ENCODE results near the gene ZGLP1. TPM values are rescaled to one million over a fixed set of nuclear protein-coding genes. Genes with fewer than 3 reads are reported as not detected.

Gene ZGLP1
- total RNA-seq, 1 donor from 2014 or later: 6.2 TPM

- DNase-seq (no peak), ATAC-seq (no peak)
- Histone ChIP-seq H3K27me3 (ENCODE audit: low read depth) (no peaks in the 10 kb centered on the region), H3K4me1 (no peaks in the 10 kb centered on the region), H3K36me3 (peaks cover 8% of the 10 kb centered on the region), H3K27ac (no peak overlapping the region), H3K4me3 (no peak overlapping the region), H3K9me3 (no peaks in the 10 kb centered on the region)
- intact Hi-C loops (cut with DNase I): no loop called here
- no peak for TF ChIP-seq CTCF (IDR thresholded peaks at IDR 0.05)
Observed at GRCh38 chr19:10306327-10306726, 3.3 kb downstream of the ZGLP1 start.

DNA sequence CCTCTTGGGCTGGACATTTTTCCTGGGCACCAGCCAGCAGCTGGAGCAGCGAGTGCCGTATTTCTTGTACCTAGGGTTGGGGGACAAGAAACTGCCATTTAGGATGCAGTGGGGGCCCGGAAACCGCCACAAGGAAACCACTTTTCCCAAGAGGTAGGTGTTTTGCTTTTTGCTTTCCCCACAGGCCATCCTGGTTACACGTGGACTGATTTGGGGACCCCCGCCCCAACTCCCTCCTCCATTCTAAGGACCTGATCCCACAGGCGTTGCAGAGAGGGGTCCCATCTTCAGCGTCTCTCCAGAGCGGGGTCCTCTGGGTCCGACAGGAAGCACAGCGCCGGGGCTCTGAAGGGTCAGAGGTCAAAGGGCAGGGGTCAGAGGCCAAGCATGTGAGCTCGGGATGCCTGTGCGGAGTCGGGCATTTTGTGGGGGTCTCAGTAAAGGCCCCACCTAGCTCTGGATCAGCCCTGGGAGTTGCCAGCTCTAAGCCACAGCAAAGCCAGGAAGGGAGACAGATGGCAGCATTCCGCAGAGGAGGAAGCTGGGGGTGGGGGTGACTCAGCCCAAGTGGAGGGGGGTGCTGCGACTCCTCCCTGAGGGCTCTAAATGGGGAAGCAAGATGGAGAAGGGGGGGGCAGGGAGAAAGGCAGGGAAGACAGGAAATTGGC, 4.3 kb downstream of the ZGLP1 start:
- H3K4me3 ChIP-seq: no peak overlapping the region
- peak overlapping the region; percentile 41 for H3K27ac ChIP-seq
- no peaks in the 10 kb centered on the region for H3K9me3 ChIP-seq
- DNase-seq (peak; percentile 68), ATAC-seq (peak; percentile 65 to 67)
- no peak for TF ChIP-seq CTCF (IDR thresholded peaks at IDR 0.05)
- intact Hi-C loops (cut with DNase I): no loop called here
- no peaks in the 10 kb centered on the region for H3K4me1 ChIP-seq
- H3K36me3 ChIP-seq: peaks cover 7% of the 10 kb centered on the region
- H3K27me3 ChIP-seq (ENCODE audit: low read depth): no peaks in the 10 kb centered on the region

DNA sequence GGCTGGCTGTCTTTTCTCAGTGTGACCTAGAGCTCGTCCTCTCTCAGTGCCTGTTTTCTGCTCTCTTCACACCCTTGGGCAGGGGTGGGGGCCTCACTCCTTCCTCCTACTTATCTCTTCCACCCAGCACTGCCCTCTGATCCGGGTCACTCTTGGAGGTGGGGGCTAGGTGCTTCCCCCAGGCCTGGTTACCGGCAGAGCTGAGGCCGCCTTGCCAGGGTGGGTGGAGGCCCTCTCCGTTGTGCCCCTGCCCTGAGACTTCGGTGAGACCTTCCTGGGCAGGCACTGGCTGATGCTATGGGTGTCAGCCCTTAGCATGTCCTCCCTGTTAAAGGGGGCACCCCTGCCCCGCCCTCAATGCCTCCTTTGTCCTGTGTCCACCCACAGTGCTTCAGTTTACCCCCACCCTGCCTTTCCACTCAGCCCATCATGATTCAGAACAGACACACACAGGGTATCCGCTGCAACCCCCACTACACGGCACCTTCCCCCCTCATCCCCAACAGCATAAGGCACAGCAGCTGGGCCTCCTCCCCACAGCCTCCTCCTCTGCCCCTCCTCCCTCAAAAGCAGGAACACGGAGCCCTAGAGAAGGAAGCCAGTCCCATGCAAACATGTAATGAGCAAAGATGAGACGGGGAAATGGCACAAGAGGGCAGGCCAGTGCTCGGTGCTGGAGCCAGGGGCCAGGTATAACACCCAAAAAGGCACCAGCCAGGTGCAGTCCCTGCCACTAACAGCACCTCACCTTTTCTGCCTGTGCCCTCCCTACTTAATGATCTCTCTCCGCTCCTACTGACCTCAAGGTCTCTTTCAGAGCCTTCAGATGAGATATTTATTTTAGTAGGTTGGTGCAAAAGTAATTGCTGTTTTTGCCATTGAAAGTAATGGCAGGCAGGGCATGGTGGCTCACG, 9.8 kb downstream of the ZGLP1 start:
- H3K27ac ChIP-seq: no peak overlapping the region
- H3K9me3 ChIP-seq: no peaks in the 10 kb centered on the region
- TF ChIP-seq CTCF (IDR thresholded peaks at IDR 0.05): no peak
- DNase-seq (no peak), ATAC-seq (peak in 1 of 2 donors; percentile 4)
- H3K36me3 ChIP-seq: no peaks in the 10 kb centered on the region
- H3K4me3 ChIP-seq: no peak overlapping the region
- peaks cover 7% of the 10 kb centered on the region for H3K27me3 ChIP-seq (ENCODE audit: low read depth)
- intact Hi-C loops (cut with DNase I): no loop called here
- peaks cover 15% of the 10 kb centered on the region for H3K4me1 ChIP-seq

DNA sequence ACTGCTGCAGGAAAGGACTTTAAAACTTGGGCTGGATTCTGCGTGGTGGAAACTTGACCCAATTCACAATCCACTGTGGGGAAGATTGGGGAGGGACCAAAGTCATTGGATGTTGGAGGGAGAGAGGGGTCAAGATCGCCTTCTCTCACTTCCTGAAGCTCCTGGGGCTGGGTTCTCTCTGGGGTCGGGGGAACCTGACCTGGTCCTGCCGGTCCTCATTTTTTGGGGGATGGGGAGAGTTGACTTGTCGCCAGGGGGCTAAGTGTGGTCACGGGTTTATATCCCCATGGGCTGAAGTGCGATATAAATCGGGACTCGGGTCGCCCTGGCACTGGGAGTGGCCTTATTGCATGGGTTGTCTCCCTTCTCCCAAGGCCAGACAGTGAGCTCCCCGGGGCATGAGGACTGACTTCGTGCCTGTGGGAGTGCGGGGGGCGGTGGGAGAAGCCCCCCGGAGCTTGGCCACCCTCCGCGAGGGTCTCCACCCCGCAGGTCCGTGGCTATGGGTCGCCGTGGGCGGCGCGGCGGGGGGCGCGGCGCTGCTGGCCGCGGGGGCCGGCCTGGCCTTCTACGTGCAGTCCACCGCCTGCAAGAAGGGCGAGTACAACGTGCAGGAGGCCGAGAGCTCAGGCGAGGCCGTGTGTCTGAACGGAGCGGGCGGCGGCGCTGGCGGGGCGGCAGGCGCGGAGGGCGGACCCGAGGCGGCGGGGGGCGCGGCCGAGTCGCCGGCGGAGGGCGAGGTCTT, 13.6 kb downstream of the ZGLP1 start:
- ATAC-seq (no peak), DNase-seq (no peak)
- no peaks in the 10 kb centered on the region for H3K9me3 ChIP-seq
- peaks cover 50% of the 10 kb centered on the region for H3K4me1 ChIP-seq
- H3K27ac ChIP-seq: no peak overlapping the region
- peaks cover 39% of the 10 kb centered on the region for H3K27me3 ChIP-seq (ENCODE audit: low read depth)
- peak overlapping the region; percentile 50 for H3K4me3 ChIP-seq
- TF ChIP-seq CTCF (IDR thresholded peaks at IDR 0.05): no peak
- H3K36me3 ChIP-seq: no peaks in the 10 kb centered on the region
- intact Hi-C loops (cut with DNase I): no loop called here

- H3K4me3 ChIP-seq: peak overlapping the region; percentile 50
- peaks cover 56% of the 10 kb centered on the region for H3K4me1 ChIP-seq
- DNase-seq: peak; percentile 86
- H3K36me3 ChIP-seq: no peaks in the 10 kb centered on the region
- no peaks in the 10 kb centered on the region for H3K9me3 ChIP-seq
- peak; percentile 18 for TF ChIP-seq CTCF (IDR thresholded peaks at IDR 0.05)
- intact Hi-C loops (cut with DNase I): no loop called here
- no peak overlapping the region for H3K27ac ChIP-seq
- peak; percentile 46 to 58 for ATAC-seq
- peaks cover 43% of the 10 kb centered on the region for H3K27me3 ChIP-seq (ENCODE audit: low read depth)
Observed at GRCh38 chr19:10295305-10295846, 14.2 kb downstream of the ZGLP1 start.

Data from lower lobe of right lung (tissue), 2 donors.